ENCODE data around the gene PNISR. TPM values are rescaled to one million over a fixed set of nuclear protein-coding genes. Genes with fewer than 3 reads are reported as not detected.

Gene PNISR
- total RNA-seq, 1 experiment from 2014 or later = 134 TPM

GRCh38 chr6:99393366-99393697 lies 31.8 kb downstream of the PNISR start:
- Histone ChIP-seq H2BK12ac (ENCODE audit: insufficient read length, low read depth, low read length) (no peak overlapping the region), H3K18ac (ENCODE audit: insufficient read length, low read depth, low read length) (peak overlapping the region; percentile 39), H4K91ac (ENCODE audit: insufficient read length, low read depth, low read length) (no peak overlapping the region), H3K14ac (ENCODE audit: insufficient read depth, low read length) (no peak overlapping the region; the same call in 1 of the 2 replicates), H3K23ac (ENCODE audit: insufficient read length, low read depth, low read length) (no peak overlapping the region), H3K56ac (ENCODE audit: insufficient read length, low read depth, low read length) (no peak overlapping the region), H3K9me3 (ENCODE audit: control insufficient read depth, low read depth, low read length) (no peaks in the 10 kb centered on the region), H2BK15ac (ENCODE audit: low read depth, low read length) (no peak overlapping the region), H3K23me2 (ENCODE audit: insufficient read length, low read depth, low read length, poor library complexity, severe bottlenecking) (no peaks in the 10 kb centered on the region), H2BK5ac (ENCODE audit: insufficient read length, low read length) (no peak overlapping the region), H3K79me2 (ENCODE audit: insufficient read depth, low read length) (no peaks in the 10 kb centered on the region), H3T11ph (ENCODE audit: low read length) (no peak overlapping the region), H2BK20ac (ENCODE audit: low read depth, low read length, poor library complexity, severe bottlenecking) (no peak overlapping the region), H3K79me1 (ENCODE audit: insufficient read depth, low read depth, low read length, poor library complexity, severe bottlenecking) (no peaks in the 10 kb centered on the region), H3K4me1 (ENCODE audit: insufficient read depth, low read length) (no peaks in the 10 kb centered on the region), H2AFZ (ENCODE audit: low read length) (no peak overlapping the region), H4K20me1 (ENCODE audit: control insufficient read depth, insufficient read depth, insufficient read length) (no peaks in the 10 kb centered on the region), H3K27me3 (ENCODE audit: insufficient read depth, low read length) (no peaks in the 10 kb centered on the region), H2BK120ac (ENCODE audit: low read depth, low read length, poor library complexity, severe bottlenecking) (no peak overlapping the region), H3K9ac (ENCODE audit: extremely low read depth, insufficient read length, low read length) (peak overlapping the region; percentile 93), H3K27ac (ENCODE audit: insufficient read length, low read depth, low read length) (peak overlapping the region; percentile 47), H3K4me2 (ENCODE audit: insufficient read depth, insufficient read length, low read length) (peak overlapping the region; percentile 58), H4K5ac (ENCODE audit: insufficient read length, low read depth, low read length) (no peak overlapping the region), H2AK5ac (ENCODE audit: insufficient read length, low read length) (no peak overlapping the region), H4K8ac (replicated peaks; ENCODE audit: insufficient read length, low read depth, low read length) (no peak overlapping the region), H3K4ac (ENCODE audit: low read depth, low read length) (no peak overlapping the region)
- Mint-ChIP-seq H3K27me3 (ENCODE audit: low read depth) (peaks cover 2% of the 10 kb centered on the region), H3K4me3 (peak overlapping the region; percentile 96 to 97), H3K36me3 (ENCODE audit: insufficient read depth in 1 of 3, low read depth in 3 of 3) (peaks cover 0 to 11% (median 0%) of the 10 kb centered on the region in 3 experiments; a peak in 3 of 7 replicates), H3K27ac (peak overlapping the region; percentile 99 to 100 (median 99)), H3K9me3 (no peaks in the 10 kb centered on the region), H3K4me1 (peaks cover 0 to 5% of the 10 kb centered on the region in 2 experiments)
- no peak for DNase-seq
- TF ChIP-seq CTCF (conservative IDR thresholded peaks at IDR 0.05) = no peak
- WGBS (ENCODE audit: extremely low coverage, insufficient read length, low lambda C conversion rate) = no CpG with 5 or more reads among the region's 2 CpGs

Measured in H9 (cell line).